DND-41 (cell line): ENCODE measurements around the gene OSBPL3.

Source experiments
- ATAC-seq: fragments of 200-7000 bp; cut with Tn5 transposase; 3 replicates; pipeline ENCODE4 v1.9.1; 2021; ENCODE audit warnings: low read depth; ENCODE audit not compliant: insufficient read depth
- DNase-seq: peaks from one replicate; pipeline ENCODE4 v3.0.0-alpha.2; 2020
- H2AFZ ChIP-seq: 2 replicates; pipeline ENCODE4 v1.6.0; 2012; ENCODE audit warnings: low read depth, low read length
- H3K27ac ChIP-seq: 2 replicates; pipeline ENCODE4 v1.5.1; 2012; ENCODE audit warnings: low read length, inconsistent platforms
- H3K27me3 ChIP-seq: fragments of 200-600 bp; sonication (generic); 2 replicates; pipeline ENCODE4 v1.6.0; 2012; ENCODE audit warnings: low read length, mild to moderate bottlenecking, inconsistent platforms; ENCODE audit not compliant: insufficient read depth, poor library complexity
- H3K36me3 ChIP-seq: 2 replicates; pipeline ENCODE4 v1.5.1; 2012; ENCODE audit warnings: low read length, inconsistent platforms; ENCODE audit not compliant: insufficient read depth
- H3K4me1 ChIP-seq: 2 replicates; pipeline ENCODE4 v1.5.1; 2012; ENCODE audit warnings: mild to moderate bottlenecking, low read length; ENCODE audit not compliant: insufficient read depth
- H3K4me2 ChIP-seq: 2 replicates; pipeline ENCODE4 v1.6.0; 2012; ENCODE audit warnings: mild to moderate bottlenecking, moderate library complexity, low read length, inconsistent platforms; ENCODE audit not compliant: insufficient read depth
- H3K4me3 ChIP-seq, 2 experiments: fragments of 200-600 bp in 1 of 2; shearing (Covaris generic) in 1 of 2; 2 replicates each; pipeline ENCODE4 v1.5.1; 2012 to 2016; ENCODE audit warnings: inconsistent platforms in 2 of 2, low read length in 2 of 2, mild to moderate bottlenecking in 2 of 2, low read depth in 1 of 2, moderate library complexity in 1 of 2
- H3K79me2 ChIP-seq: 2 replicates; pipeline ENCODE4 v1.6.0; 2012; ENCODE audit warnings: low read length, inconsistent platforms; ENCODE audit not compliant: insufficient read depth
- H3K9ac ChIP-seq: 2 replicates; pipeline ENCODE4 v1.6.0; 2012; ENCODE audit warnings: low read depth, mild to moderate bottlenecking, inconsistent platforms, low read length, moderate library complexity
- H3K9me3 ChIP-seq: 2 replicates; pipeline ENCODE4 v1.5.1; 2012; ENCODE audit warnings: low read length, moderate library complexity, mild to moderate bottlenecking, inconsistent platforms; ENCODE audit not compliant: insufficient read depth, severe bottlenecking
- H4K20me1 ChIP-seq: 2 replicates; pipeline ENCODE4 v1.6.0; 2012; ENCODE audit warnings: low read length; ENCODE audit not compliant: insufficient read depth
- EZH2 ChIP-seq: IDR thresholded peaks from 3 replicates; pipeline ENCODE4 v1.6.1; 2012; ENCODE audit warnings: borderline replicate concordance, low read depth, mild to moderate bottlenecking, moderate library complexity, low read length, inconsistent platforms; ENCODE audit not compliant: severe bottlenecking
- TF ChIP-seq, protein P1 (sequence below): IDR thresholded peaks from 2 replicates; pipeline ENCODE4 v1.5.1; 2012; ENCODE audit warnings: borderline replicate concordance, low read length, moderate library complexity, mild to moderate bottlenecking; ENCODE audit not compliant: poor library complexity, severe bottlenecking; ENCODE audit errors: extremely low read depth

The OSBPL3 gene

DNA sequence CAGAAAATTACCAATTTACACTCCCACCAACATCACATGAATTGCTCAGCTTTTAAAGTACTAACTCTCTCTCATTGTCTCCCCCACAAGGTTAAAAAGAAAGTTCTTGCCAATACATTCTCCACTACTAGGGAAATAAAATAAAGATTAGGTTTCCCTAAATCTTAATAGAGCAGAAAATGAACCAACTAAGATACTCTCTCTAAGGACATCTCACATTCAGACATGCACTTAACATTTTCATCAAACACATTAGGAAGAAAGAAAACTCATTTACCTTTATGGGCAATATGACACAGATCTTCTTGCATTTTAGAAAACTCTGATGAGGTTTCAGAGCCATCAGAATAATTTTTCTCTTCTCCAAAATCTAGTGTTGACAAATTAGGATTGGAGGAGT, 118.6 kb downstream of the OSBPL3 start:
- no peaks in the 10 kb centered on the region for H3K4me1 ChIP-seq
- TF ChIP-seq EZH2, result no peak
- no peak overlapping the region for H3K4me3 ChIP-seq
- peaks cover 51% of the 10 kb centered on the region for H3K36me3 ChIP-seq
- no peak overlapping the region for H2AFZ ChIP-seq
- H3K27me3 ChIP-seq, result no peaks in the 10 kb centered on the region
- H3K4me2 ChIP-seq, result no peak overlapping the region
- DNase-seq (no peak), ATAC-seq (no peak)
- no peaks in the 10 kb centered on the region for H4K20me1 ChIP-seq
- H3K9ac ChIP-seq, result no peak overlapping the region
- H3K27ac ChIP-seq, result no peak overlapping the region
- no peaks in the 10 kb centered on the region for H3K9me3 ChIP-seq
- no peaks in the 10 kb centered on the region for H3K79me2 ChIP-seq

DNA sequence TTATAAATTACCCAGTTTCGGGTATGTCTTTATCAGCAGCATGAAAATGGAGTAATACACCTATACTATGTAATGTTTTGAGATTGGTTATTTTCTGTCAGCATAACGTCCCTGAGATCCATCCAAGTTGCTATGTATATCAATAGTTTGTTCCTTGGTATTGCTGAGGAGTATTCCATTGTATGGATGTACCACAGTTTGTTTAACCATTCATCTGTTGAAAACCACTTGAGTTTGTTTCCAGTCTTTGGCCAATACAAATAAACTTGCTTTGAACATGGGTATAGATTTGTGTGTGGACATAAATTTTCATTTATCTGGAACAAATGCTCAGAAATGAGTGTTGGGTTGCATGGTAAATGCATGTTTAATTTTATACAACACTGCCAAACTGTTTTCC, 119.4 kb downstream of the OSBPL3 start:
- no peak overlapping the region for H3K27ac ChIP-seq
- no peak overlapping the region for H3K4me2 ChIP-seq
- H3K9ac ChIP-seq, result no peak overlapping the region
- no peaks in the 10 kb centered on the region for H3K9me3 ChIP-seq
- no peaks in the 10 kb centered on the region for H3K79me2 ChIP-seq
- H3K36me3 ChIP-seq, result peaks cover 44% of the 10 kb centered on the region
- TF ChIP-seq, protein P1, sequence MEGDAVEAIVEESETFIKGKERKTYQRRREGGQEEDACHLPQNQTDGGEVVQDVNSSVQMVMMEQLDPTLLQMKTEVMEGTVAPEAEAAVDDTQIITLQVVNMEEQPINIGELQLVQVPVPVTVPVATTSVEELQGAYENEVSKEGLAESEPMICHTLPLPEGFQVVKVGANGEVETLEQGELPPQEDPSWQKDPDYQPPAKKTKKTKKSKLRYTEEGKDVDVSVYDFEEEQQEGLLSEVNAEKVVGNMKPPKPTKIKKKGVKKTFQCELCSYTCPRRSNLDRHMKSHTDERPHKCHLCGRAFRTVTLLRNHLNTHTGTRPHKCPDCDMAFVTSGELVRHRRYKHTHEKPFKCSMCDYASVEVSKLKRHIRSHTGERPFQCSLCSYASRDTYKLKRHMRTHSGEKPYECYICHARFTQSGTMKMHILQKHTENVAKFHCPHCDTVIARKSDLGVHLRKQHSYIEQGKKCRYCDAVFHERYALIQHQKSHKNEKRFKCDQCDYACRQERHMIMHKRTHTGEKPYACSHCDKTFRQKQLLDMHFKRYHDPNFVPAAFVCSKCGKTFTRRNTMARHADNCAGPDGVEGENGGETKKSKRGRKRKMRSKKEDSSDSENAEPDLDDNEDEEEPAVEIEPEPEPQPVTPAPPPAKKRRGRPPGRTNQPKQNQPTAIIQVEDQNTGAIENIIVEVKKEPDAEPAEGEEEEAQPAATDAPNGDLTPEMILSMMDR, result no peak
- no peak for TF ChIP-seq EZH2
- DNase-seq (no peak), ATAC-seq (no peak)
- H2AFZ ChIP-seq, result no peak overlapping the region
- H3K4me1 ChIP-seq, result no peaks in the 10 kb centered on the region
- no peaks in the 10 kb centered on the region for H3K27me3 ChIP-seq
- H4K20me1 ChIP-seq, result no peaks in the 10 kb centered on the region
- no peak overlapping the region for H3K4me3 ChIP-seq

DNA sequence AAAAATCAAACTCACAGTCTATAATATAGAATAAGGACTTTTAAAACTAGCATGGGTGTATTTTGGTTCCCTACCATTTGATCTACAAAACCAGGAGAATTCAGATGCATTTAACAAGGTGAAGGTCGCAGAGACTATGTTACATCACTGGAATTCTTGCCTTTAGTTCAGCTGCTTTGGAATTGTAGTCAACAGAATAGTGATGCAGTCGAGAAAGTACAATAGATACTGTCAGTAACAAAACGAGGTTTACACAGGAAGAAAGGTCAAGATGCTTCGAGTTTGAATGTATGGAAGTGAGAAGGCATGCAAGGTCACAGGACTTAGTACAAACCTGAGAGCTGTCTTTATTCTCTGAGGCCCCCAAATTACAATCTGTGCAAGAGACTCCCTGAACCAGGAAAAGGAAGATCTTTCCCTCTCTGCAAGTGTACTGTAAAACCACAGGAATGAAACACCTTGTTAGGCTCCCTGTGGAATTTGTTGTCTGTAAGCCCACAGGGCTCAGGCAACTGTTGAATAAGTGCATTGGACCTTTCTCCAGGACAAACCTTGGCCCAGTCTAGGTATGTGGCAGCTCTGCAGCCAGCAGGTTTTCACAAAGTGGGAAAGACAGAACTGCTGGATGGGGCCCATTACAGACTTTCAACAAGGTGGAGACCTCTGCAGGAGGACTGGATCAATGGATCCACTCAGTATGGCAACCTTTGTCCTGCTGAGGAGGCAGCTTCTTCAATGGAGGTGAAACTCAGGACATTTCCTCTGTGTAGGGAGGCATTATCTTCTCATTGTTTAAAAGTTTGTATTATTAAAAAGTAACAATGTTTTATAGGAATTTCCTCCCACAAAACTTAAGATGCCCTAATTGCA, 121.6 kb downstream of the OSBPL3 start:
- ATAC-seq (no peak), DNase-seq (no peak)
- no peak overlapping the region for H3K27ac ChIP-seq
- no peaks in the 10 kb centered on the region for H3K4me1 ChIP-seq
- no peak overlapping the region for H3K9ac ChIP-seq
- no peaks in the 10 kb centered on the region for H4K20me1 ChIP-seq
- H3K27me3 ChIP-seq, result no peaks in the 10 kb centered on the region
- no peaks in the 10 kb centered on the region for H3K79me2 ChIP-seq
- TF ChIP-seq, protein P1, result no peak
- TF ChIP-seq EZH2, result no peak
- no peak overlapping the region for H3K4me2 ChIP-seq
- no peak overlapping the region for H2AFZ ChIP-seq
- H3K9me3 ChIP-seq, result no peaks in the 10 kb centered on the region
- H3K4me3 ChIP-seq, result no peak overlapping the region
- peaks cover 34% of the 10 kb centered on the region; the same call in 1 of the 2 replicates for H3K36me3 ChIP-seq

DNA sequence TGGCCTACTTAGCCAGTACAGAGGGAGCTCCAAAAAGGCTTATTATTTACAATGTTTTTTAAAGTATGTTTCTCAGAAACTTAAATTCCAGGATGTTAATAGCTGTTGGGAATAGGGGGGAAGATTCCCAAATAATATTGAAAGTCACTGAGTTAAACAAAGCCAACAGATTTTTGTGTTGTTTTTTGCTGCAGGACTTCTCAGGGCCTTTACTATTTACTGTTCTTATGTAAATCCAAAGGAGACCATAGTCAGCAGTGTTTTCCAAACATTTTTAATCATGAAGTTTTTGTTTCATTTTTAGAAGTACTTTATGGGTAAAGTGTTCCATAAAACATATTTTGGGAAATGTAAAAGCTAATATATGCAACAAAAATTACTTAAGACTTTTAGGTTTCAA, 122.4 kb downstream of the OSBPL3 start:
- Histone ChIP-seq H4K20me1 (no peaks in the 10 kb centered on the region), H3K4me1 (no peaks in the 10 kb centered on the region), H3K9me3 (no peaks in the 10 kb centered on the region), H3K27ac (no peak overlapping the region), H2AFZ (no peak overlapping the region), H3K36me3 (peaks cover 30% of the 10 kb centered on the region; the same call in 1 of the 2 replicates), H3K27me3 (no peaks in the 10 kb centered on the region), H3K9ac (no peak overlapping the region), H3K79me2 (no peaks in the 10 kb centered on the region), H3K4me3 (no peak overlapping the region), H3K4me2 (no peak overlapping the region)
- ATAC-seq (no peak), DNase-seq (no peak)
- no peak for TF ChIP-seq EZH2
